LNCAP (cell line): ENCODE data around the gene CAV1.

Experiments
- TF ChIP-seq, protein P1 (sequence below): fragments of 450-650 bp; IDR thresholded peaks from 2 replicates; pipeline ENCODE4 v1.5.1; 2017; ENCODE audit warnings: mild to moderate bottlenecking

The CAV1 gene

DNA sequence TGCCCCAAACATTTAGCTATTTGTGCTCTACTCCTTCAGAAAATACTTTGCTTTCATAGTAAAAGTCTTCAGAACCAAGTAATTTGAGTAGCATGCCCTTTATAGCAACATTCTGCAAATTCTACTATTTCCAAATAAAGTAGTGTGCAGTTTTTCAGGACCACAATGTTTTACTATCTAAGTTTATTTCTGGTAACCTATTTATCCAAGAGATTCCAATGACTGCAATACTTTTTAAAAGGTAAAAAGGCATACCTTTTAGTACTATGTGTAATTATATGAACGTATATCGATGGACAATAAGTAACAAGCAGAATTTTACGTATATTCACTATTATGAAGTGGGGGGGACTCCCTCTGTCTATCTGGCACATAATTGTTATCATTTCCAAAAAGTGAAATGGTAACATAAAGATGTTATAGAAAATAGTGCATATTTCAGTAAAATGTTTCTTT lies 32.2 kb upstream of the CAV1 start:
- TF ChIP-seq, protein P1, sequence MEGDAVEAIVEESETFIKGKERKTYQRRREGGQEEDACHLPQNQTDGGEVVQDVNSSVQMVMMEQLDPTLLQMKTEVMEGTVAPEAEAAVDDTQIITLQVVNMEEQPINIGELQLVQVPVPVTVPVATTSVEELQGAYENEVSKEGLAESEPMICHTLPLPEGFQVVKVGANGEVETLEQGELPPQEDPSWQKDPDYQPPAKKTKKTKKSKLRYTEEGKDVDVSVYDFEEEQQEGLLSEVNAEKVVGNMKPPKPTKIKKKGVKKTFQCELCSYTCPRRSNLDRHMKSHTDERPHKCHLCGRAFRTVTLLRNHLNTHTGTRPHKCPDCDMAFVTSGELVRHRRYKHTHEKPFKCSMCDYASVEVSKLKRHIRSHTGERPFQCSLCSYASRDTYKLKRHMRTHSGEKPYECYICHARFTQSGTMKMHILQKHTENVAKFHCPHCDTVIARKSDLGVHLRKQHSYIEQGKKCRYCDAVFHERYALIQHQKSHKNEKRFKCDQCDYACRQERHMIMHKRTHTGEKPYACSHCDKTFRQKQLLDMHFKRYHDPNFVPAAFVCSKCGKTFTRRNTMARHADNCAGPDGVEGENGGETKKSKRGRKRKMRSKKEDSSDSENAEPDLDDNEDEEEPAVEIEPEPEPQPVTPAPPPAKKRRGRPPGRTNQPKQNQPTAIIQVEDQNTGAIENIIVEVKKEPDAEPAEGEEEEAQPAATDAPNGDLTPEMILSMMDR = no peak

DNA sequence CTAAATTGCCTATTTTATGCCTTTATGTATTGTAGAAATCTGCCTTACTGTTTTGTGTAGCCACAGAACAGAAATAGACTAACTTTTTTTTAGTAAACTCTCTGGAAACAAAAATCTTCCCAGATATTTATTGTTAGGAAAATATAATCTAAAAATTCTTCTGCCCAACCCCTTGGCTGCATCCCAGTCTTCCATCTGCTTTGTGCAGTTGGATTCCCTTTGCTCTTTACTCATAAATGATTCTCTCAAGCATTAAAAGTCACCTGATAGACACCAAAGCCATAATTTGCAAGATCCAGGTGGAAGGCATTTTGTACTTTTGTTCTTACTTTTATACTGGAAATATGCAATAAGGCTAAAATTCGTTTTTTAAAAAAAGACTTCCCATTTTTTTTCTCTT lies 31.4 kb upstream of the CAV1 start:
- TF ChIP-seq, protein P1 = no peak

DNA sequence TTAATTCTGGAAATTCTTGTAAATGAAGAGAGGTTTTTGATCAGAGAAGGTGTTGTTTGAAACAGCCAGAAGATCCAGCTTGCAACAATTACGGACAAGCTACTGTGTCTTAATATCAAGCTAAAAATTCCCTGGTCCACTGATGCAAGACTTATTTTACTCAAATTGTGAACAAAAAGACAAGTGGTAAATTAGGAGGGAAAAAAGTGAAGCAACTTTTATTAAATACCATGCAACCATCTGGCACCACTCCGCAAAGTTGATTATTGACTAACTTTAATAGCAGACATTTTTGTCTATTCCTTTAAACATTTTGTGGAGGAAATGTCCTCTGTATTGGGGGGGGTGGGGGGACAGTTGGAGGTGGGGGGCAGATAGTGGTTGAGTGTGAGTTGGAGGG lies 30.4 kb upstream of the CAV1 start:
- TF ChIP-seq, protein P1 = no peak

DNA sequence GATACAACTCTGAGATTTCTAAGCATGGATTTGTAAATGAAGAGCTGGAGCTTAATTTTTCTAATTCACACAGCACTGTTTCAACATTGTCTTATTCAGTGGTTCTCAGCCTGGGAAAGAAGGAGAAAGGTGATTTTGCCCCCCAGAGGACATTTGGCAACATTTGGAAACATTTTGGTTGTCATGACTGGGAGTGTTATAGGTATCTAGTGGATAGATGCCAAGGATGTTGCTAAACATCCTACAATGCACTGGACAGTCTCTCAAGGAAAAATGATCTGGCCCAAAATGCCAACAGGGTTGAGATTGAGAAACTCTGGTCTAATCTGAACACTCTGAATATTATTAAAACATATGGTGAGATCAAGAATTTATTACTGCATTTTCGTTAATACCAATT lies 29.1 kb upstream of the CAV1 start:
- TF ChIP-seq, protein P1 = no peak

DNA sequence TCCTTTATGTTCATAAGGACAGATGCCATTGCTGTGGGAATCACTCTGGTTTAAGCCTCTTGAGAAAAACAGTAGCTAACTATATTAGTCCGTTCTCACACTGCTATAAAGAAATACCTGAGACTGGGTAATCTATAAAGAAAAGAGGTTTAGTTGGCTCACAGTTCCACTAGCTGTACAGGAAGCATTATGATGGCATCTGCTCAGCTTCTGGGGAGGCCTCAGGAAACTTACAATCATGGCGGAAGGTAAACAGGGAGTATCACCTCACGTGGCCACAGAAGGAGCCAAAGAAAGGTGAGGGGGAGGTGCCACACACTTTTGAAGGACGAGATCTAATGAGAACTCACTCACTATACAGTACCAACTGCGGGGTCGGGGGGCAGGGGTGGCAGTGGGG lies 28.2 kb upstream of the CAV1 start:
- TF ChIP-seq, protein P1 = no peak

DNA sequence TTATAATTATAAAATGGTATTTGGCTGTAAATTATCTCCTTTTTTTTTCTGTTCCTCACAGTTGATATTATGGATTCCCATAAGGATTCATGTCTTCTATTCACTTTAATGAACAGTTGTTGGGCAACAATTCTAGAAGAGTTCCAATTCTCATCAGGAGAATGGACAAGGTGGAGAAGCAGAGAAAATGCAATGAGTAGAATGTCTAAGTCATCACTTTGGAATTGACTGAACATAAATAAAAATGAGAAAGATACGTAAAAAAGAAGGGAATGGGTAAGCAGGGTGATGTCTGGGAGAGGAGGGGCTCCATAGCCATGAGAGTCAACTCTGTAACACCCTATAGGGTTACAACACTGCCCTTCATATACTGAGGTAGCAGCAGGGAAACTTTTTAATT lies 27.1 kb upstream of the CAV1 start:
- TF ChIP-seq, protein P1 = no peak

DNA sequence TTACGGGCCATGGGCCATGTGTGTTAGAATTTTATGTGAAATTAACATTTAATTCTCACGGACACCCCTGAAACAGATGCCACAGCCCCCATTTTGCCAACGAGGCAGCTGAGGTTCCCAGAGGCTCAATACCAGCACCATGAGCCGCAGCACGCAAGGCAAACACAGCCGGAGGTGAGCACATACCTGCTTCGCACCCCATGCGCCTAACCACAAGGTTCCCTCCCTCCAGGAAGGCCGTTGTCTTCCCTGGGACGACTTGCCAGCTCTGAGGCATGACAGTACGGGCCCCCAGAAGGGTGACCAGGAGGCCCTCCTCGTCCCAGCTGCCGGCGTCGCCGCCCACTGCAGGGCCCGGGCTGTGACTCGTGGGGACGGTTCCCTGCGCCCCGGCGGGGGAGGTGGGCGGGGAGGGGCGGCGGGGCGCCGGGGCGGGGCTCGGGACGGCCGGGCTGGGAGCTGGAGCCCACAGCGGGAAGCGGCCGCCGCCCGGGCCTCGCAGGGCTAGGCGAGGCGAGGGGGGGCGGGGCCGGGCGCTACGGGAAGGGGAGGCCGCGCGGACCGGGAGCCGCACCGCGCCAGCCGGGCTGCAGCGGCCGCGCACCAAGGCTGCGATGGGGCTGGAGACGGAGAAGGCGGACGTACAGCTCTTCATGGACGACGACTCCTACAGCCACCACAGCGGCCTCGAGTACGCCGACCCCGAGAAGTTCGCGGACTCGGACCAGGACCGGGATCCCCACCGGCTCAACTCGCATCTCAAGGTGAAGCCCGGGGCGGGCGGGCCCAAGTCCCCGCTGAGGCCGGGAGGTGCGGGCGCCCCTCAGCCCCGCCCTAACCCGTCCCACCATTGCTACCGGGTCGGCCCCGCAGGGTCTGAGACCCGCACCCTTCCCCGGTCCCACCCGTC lies 25.4 kb upstream of the CAV1 start, which contains the start of gene CAV2:
Gene CAV2 (plus strand): TSS at position 571 of the 910 bp plus-strand sequence. CDS start 44 bp downstream, at position 615.
- TF ChIP-seq, protein P1 = no peak
